WERI-Rb-1 (cell line): ENCODE results near the gene RIPK3.
A peak's percentile ranks its signal among the peaks of the same experiment; 100 is the strongest.

Experiments
- DNase-seq: peaks from one replicate; pipeline ENCODE4 v3.0.0-alpha.2; 2020
- H3K27ac ChIP-seq: fragments of 250-450 bp; sonication (Bioruptor Pico); 2 replicates; pipeline ENCODE4 v1.5.1; 2020; ENCODE audit warnings: mild to moderate bottlenecking, moderate library complexity
- H3K27me3 ChIP-seq: fragments of 250-450 bp; sonication (Bioruptor Pico); 2 replicates; pipeline ENCODE4 v1.5.1; 2021; ENCODE audit warnings: mild to moderate bottlenecking, low read depth, moderate library complexity; ENCODE audit not compliant: insufficient read depth, severe bottlenecking
- H3K36me3 ChIP-seq: fragments of 250-450 bp; sonication (Bioruptor Pico); 2 replicates; pipeline ENCODE4 v1.5.1; 2020; ENCODE audit warnings: mild to moderate bottlenecking, moderate library complexity
- H3K4me3 ChIP-seq: 2 replicates; pipeline ENCODE4 v1.5.1; 2011; ENCODE audit warnings: low read depth, mild to moderate bottlenecking, control low read depth, low read length
- H3K9me3 ChIP-seq: fragments of 250-450 bp; sonication (Bioruptor Pico); 2 replicates; pipeline ENCODE4 v1.5.1; 2021; ENCODE audit warnings: mild to moderate bottlenecking, moderate library complexity; ENCODE audit not compliant: severe bottlenecking
- CTCF ChIP-seq: IDR thresholded peaks from 2 replicates; pipeline ENCODE4 v1.5.1; 2011; ENCODE audit warnings: low read depth, mild to moderate bottlenecking, control low read depth, inconsistent platforms, low read length

Gene RIPK3

GRCh38 chr14:24309538-24310264 lies 30.1 kb downstream of the RIPK3 start, which contains the start of gene LTB4R2:
TSS of gene LTB4R2 (plus strand) at chr14:24310140. CDS start at chr14:24310665, 525 bp downstream.
- H3K27ac ChIP-seq = no peak within 1 kb of the TSS
- H3K9me3 ChIP-seq = no peaks in the 10 kb centered on the region
- H3K4me3 ChIP-seq = no peak within 1 kb of the TSS

GRCh38 chr14:24308342-24309124 lies 31.3 kb downstream of the RIPK3 start:
- peaks cover 38% of the 10 kb centered on the region for H3K36me3 ChIP-seq
- no peak for DNase-seq

More at GRCh38 chr14:24309538-24310264, 30.1 kb downstream of the RIPK3 start, which contains the start of gene LTB4R2:
- no peak for DNase-seq
- TF ChIP-seq CTCF = no peak
- no peaks in the 10 kb centered on the region for H3K27me3 ChIP-seq
- H3K36me3 ChIP-seq = peaks cover 27% of the 10 kb centered on the region

GRCh38 chr14:24307575-24308341 lies 32.0 kb downstream of the RIPK3 start, which contains the start of gene CIDEB:
TSS of gene CIDEB (minus strand) at chr14:24307977. CDS start at chr14:24307858, 119 bp downstream.
- Histone ChIP-seq H3K9me3 (no peaks in the 10 kb centered on the region), H3K27ac (no peak within 1 kb of the TSS), H3K4me3 (no peak within 1 kb of the TSS), H3K27me3 (no peaks in the 10 kb centered on the region), H3K36me3 (peaks cover 46% of the 10 kb centered on the region)
- TF ChIP-seq CTCF = peak; percentile 80
- DNase-seq = peak; percentile 59

More at GRCh38 chr14:24308342-24309124, 31.3 kb downstream of the RIPK3 start:
- H3K27ac ChIP-seq = no peak overlapping the region
- H3K27me3 ChIP-seq = no peaks in the 10 kb centered on the region
- H3K4me3 ChIP-seq = no peak overlapping the region
- no peak for TF ChIP-seq CTCF
- no peaks in the 10 kb centered on the region for H3K9me3 ChIP-seq

GRCh38 chr14:24307156-24307574 lies 32.6 kb downstream of the RIPK3 start:
- H3K27me3 ChIP-seq = no peaks in the 10 kb centered on the region
- TF ChIP-seq CTCF = no peak
- no peak for DNase-seq
- H3K4me3 ChIP-seq = no peak overlapping the region
- H3K36me3 ChIP-seq = peaks cover 52% of the 10 kb centered on the region
- H3K27ac ChIP-seq = no peak overlapping the region
- no peaks in the 10 kb centered on the region for H3K9me3 ChIP-seq

- TF ChIP-seq CTCF = no peak
- H3K27ac ChIP-seq = no peak overlapping the region
Measured at GRCh38 chr14:24304019-24304387, 35.8 kb downstream of the RIPK3 start.

More at GRCh38 chr14:24304019-24304387, 35.8 kb downstream of the RIPK3 start:
- Histone ChIP-seq H3K36me3 (peaks cover 59% of the 10 kb centered on the region), H3K4me3 (no peak overlapping the region), H3K9me3 (no peaks in the 10 kb centered on the region), H3K27me3 (no peaks in the 10 kb centered on the region)
- no peak for DNase-seq
